ENCODE results near the gene DTX1. TPM values are rescaled to one million over a fixed set of nuclear protein-coding genes. Genes with fewer than 3 reads are reported as not detected.

Gene DTX1
- total RNA-seq, 1 experiment from 2014 or later, result 5.5 TPM

- no peak for DNase-seq (ENCODE audit: low spot score)
- Histone ChIP-seq H3K27me3 (replicated peaks; ENCODE audit: insufficient read depth, low read depth, low read length, poor library complexity) (peaks cover 2% of the 10 kb centered on the region), H3K4me1 (ENCODE audit: insufficient read depth, low read length, poor library complexity, severe bottlenecking) (no peaks in the 10 kb centered on the region), H3K36me3 (ENCODE audit: insufficient read depth, low read length, poor library complexity, severe bottlenecking) (no peaks in the 10 kb centered on the region), H3K9me3 (ENCODE audit: low read depth, low read length, poor library complexity, severe bottlenecking) (no peaks in the 10 kb centered on the region), H3K4me3 (ENCODE audit: low read depth, low read length, poor library complexity, severe bottlenecking) (no peak overlapping the region), H3K27ac (ENCODE audit: low read depth, low read length, poor library complexity, severe bottlenecking) (no peak overlapping the region)
- intact Hi-C loops (cut with micrococcal nuclease; ENCODE audit: unreplicated experiment), result no loop called here
- POLR2A ChIA-PET (ENCODE audit: low non-redundant PET), result no interaction called here
- CTCF ChIA-PET, result no interaction called here
- no TSS peak for BruUV-seq (replicated peaks)
- TF ChIP-seq, protein P1, sequence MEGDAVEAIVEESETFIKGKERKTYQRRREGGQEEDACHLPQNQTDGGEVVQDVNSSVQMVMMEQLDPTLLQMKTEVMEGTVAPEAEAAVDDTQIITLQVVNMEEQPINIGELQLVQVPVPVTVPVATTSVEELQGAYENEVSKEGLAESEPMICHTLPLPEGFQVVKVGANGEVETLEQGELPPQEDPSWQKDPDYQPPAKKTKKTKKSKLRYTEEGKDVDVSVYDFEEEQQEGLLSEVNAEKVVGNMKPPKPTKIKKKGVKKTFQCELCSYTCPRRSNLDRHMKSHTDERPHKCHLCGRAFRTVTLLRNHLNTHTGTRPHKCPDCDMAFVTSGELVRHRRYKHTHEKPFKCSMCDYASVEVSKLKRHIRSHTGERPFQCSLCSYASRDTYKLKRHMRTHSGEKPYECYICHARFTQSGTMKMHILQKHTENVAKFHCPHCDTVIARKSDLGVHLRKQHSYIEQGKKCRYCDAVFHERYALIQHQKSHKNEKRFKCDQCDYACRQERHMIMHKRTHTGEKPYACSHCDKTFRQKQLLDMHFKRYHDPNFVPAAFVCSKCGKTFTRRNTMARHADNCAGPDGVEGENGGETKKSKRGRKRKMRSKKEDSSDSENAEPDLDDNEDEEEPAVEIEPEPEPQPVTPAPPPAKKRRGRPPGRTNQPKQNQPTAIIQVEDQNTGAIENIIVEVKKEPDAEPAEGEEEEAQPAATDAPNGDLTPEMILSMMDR (conservative IDR thresholded peaks at IDR 0.05; ENCODE audit: low read depth, low read length), result no peak
- TF ChIP-seq EZH2 (IDR thresholded peaks at IDR 0.05; ENCODE audit: borderline replicate concordance, low read depth, low read length, poor library complexity, severe bottlenecking), result no peak
Measured at GRCh38 chr12:113041560-113041959, 15.0 kb upstream of the DTX1 start.

GRCh38 chr12:113043240-113043639, 13.3 kb upstream of the DTX1 start:
- TF ChIP-seq, protein P1 (conservative IDR thresholded peaks at IDR 0.05; ENCODE audit: low read depth, low read length), result no peak
- no peak for TF ChIP-seq EZH2 (IDR thresholded peaks at IDR 0.05; ENCODE audit: borderline replicate concordance, low read depth, low read length, poor library complexity, severe bottlenecking)

DNA sequence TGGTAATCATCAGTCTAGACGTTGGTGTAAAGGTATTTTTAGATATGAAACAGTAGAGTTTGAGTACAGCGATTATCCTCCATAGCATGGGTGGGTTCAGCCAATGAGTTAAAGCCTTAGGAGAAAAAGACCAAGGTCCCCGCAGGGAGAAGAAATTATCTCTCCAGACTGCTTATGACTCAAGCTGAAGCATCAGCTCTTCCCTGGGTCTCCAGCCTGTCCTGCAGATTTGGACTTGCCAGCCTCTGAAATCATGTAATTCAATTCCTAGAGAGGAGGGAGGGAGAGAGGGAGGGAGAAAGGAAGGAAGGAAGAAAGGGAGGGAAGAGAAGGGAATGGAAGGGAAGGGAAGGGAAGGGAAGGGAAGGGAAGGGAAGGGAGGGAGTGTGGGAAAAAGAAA, 12.0 kb upstream of the DTX1 start:
- BruUV-seq (replicated peaks), result no TSS peak
- Histone ChIP-seq H3K9me3 (ENCODE audit: low read depth, low read length, poor library complexity, severe bottlenecking) (no peaks in the 10 kb centered on the region), H3K4me3 (ENCODE audit: low read depth, low read length, poor library complexity, severe bottlenecking) (no peak overlapping the region), H3K36me3 (ENCODE audit: insufficient read depth, low read length, poor library complexity, severe bottlenecking) (no peaks in the 10 kb centered on the region), H3K4me1 (ENCODE audit: insufficient read depth, low read length, poor library complexity, severe bottlenecking) (no peaks in the 10 kb centered on the region), H3K27ac (ENCODE audit: low read depth, low read length, poor library complexity, severe bottlenecking) (no peak overlapping the region), H3K27me3 (replicated peaks; ENCODE audit: insufficient read depth, low read depth, low read length, poor library complexity) (peaks cover 2% of the 10 kb centered on the region)
- no peak for DNase-seq (ENCODE audit: low spot score)
- intact Hi-C loops (cut with micrococcal nuclease; ENCODE audit: unreplicated experiment), result no loop called here
- TF ChIP-seq, protein P1 (conservative IDR thresholded peaks at IDR 0.05; ENCODE audit: low read depth, low read length), result no peak
- no peak for TF ChIP-seq EZH2 (IDR thresholded peaks at IDR 0.05; ENCODE audit: borderline replicate concordance, low read depth, low read length, poor library complexity, severe bottlenecking)
- ChIA-PET POLR2A (ENCODE audit: low non-redundant PET) (no interaction called here), CTCF (no interaction called here)

More at GRCh38 chr12:113043240-113043639, 13.3 kb upstream of the DTX1 start:
- H3K4me3 ChIP-seq (ENCODE audit: low read depth, low read length, poor library complexity, severe bottlenecking), result no peak overlapping the region
- ChIA-PET CTCF (no interaction called here), POLR2A (ENCODE audit: low non-redundant PET) (no interaction called here)
- no TSS peak for BruUV-seq (replicated peaks)
- peaks cover 2% of the 10 kb centered on the region for H3K27me3 ChIP-seq (replicated peaks; ENCODE audit: insufficient read depth, low read depth, low read length, poor library complexity)
- no peaks in the 10 kb centered on the region for H3K4me1 ChIP-seq (ENCODE audit: insufficient read depth, low read length, poor library complexity, severe bottlenecking)
- DNase-seq (ENCODE audit: low spot score), result no peak
- H3K36me3 ChIP-seq (ENCODE audit: insufficient read depth, low read length, poor library complexity, severe bottlenecking), result no peaks in the 10 kb centered on the region
- H3K9me3 ChIP-seq (ENCODE audit: low read depth, low read length, poor library complexity, severe bottlenecking), result no peaks in the 10 kb centered on the region
- no peak overlapping the region for H3K27ac ChIP-seq (ENCODE audit: low read depth, low read length, poor library complexity, severe bottlenecking)
- intact Hi-C loops (cut with micrococcal nuclease; ENCODE audit: unreplicated experiment), result no loop called here
